OCI-LY1 (cell line): ENCODE results near the gene RGS14.

Source experiments
- CTCF ChIP-seq: fragments of 200-600 bp; sonication (generic), shearing (Covaris generic); IDR thresholded peaks from 2 replicates; pipeline ENCODE4 v1.5.1; 2017; ENCODE audit warnings: mild to moderate bottlenecking, antibody characterized with exemption, low read length, moderate library complexity, mixed read lengths
- EZH2 ChIP-seq: fragments of 200-600 bp; sonication (generic), shearing (Covaris generic); IDR thresholded peaks from 2 replicates; pipeline ENCODE4 v1.8.0; 2017; ENCODE audit warnings: borderline replicate concordance, mixed run types, mild to moderate bottlenecking, antibody characterized with exemption, low read length, moderate library complexity, mixed read lengths

DNA sequence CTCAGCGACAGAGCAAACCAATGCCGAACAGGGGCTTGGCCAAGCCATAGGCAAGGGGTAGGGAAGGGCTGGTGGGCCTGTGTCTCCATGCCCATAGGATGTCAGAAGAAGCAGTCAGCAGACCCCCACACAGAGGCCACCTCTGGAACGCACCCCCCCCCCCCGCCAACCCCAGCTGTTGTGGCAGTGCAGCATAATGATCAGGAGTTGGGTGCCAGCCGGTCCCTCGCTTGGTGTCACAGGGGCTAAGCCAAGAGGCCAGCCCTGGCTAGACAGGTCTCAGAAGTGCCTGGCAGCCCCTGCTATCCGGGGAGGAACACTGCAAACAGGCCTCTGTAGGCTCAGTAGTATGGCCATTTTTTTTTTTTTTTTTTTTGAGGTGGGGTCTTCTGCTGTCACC is 42.3 kb upstream of the RGS14 start:
- no peak for TF ChIP-seq CTCF
- TF ChIP-seq EZH2, result no peak
